Mucosa of descending colon (tissue), 3 donors: Measurements from ENCODE around the gene KLK13. TPM values are rescaled to one million over a fixed set of nuclear protein-coding genes. Genes with fewer than 3 reads are reported as not detected.

Experiments
- ATAC-seq: fragments of 200-7000 bp; cut with Tn5 transposase; one replicate; pipeline ENCODE4 v1.9.1; 2020; ENCODE audit warnings: mild to moderate bottlenecking, moderate library complexity
- DNase-seq, 3 donors: peaks; one replicate each; pipeline ENCODE4 v3.0.0-alpha.2; 2020
- H3K36me3 ChIP-seq: fragments of 200-600 bp; one replicate; pipeline ENCODE4 v1.8.0; 2021; ENCODE audit warnings: low read depth, mild to moderate bottlenecking
- H3K4me1 ChIP-seq: fragments of 200-600 bp; one replicate; pipeline ENCODE4 v1.8.0; 2021; ENCODE audit warnings: low read depth, mild to moderate bottlenecking
- H3K4me3 ChIP-seq: fragments of 200-600 bp; one replicate; pipeline ENCODE4 v1.8.0; 2021; ENCODE audit warnings: mild to moderate bottlenecking
- H3K9me3 ChIP-seq: fragments of 200-600 bp; one replicate; pipeline ENCODE4 v1.8.0; 2021; ENCODE audit warnings: mild to moderate bottlenecking
- CTCF ChIP-seq: fragments of 200-600 bp; IDR thresholded peaks from one replicate; pipeline ENCODE4 v1.8.0; 2022; ENCODE audit warnings: antibody characterized with exemption, mild to moderate bottlenecking
- intact Hi-C, 2 donors: fragments of 100-400 bp; cut with DNase I in 1 of 2; cut with micrococcal nuclease in 1 of 2; formaldehyde crosslinking; loops; one replicate each; pipeline versions ENCODE4 v1.11.0 to v1.11.1; 2022; cut with DNase I, micrococcal nuclease
- total RNA-seq, 3 donors: library from RNA; stranded (reverse); fragmentation: NEBNext Ultra II Directional in 2 of 3; extraction: Animal tissue kit (Norgen Biotek cat#: 25700) in 2 of 3; gene quantifications; one replicate each; pipeline versions ENCODE4 v1.2.1 to v1.2.4, GENCODE V29; 2021 to 2023
- donor health status: DM: no; HTN: no; CAD: no; lungs with moderate emphysema.
- donor health status: DM: no; HTN: no; CAD: no.
- donor health status: DM: no; HTN: yes; CAD: no.

The KLK13 gene
- total RNA-seq, 3 donors from 2014 or later = 0.22 to 2.7 (median 0.84) TPM

- TF ChIP-seq CTCF = no peak
- H3K4me3 ChIP-seq = no peak overlapping the region
- H3K9me3 ChIP-seq = no peaks in the 10 kb centered on the region
- H3K4me1 ChIP-seq = no peaks in the 10 kb centered on the region
- no peak for ATAC-seq
- H3K36me3 ChIP-seq = no peaks in the 10 kb centered on the region
- intact Hi-C loops = no loop called here
- no peak for DNase-seq
Measured at GRCh38 chr19:51059715-51060114, 5.2 kb downstream of the KLK13 start.

GRCh38 chr19:51055866-51056265, 9.0 kb downstream of the KLK13 start:
- H3K36me3 ChIP-seq = no peaks in the 10 kb centered on the region
- intact Hi-C loops = no loop called here
- no peak for DNase-seq
- no peaks in the 10 kb centered on the region for H3K9me3 ChIP-seq
- no peaks in the 10 kb centered on the region for H3K4me1 ChIP-seq
- ATAC-seq = no peak
- H3K4me3 ChIP-seq = no peak overlapping the region
- no peak for TF ChIP-seq CTCF

GRCh38 chr19:51047031-51047335, 17.9 kb downstream of the KLK13 start:
- no peaks in the 10 kb centered on the region for H3K4me1 ChIP-seq
- intact Hi-C loops = no loop called here
- H3K4me3 ChIP-seq = no peak overlapping the region
- TF ChIP-seq CTCF = no peak
- no peaks in the 10 kb centered on the region for H3K36me3 ChIP-seq
- no peaks in the 10 kb centered on the region for H3K9me3 ChIP-seq
- ATAC-seq (no peak), DNase-seq (no peak)

GRCh38 chr19:51044327-51044726, 20.6 kb downstream of the KLK13 start:
- DNase-seq (no peak), ATAC-seq (no peak)
- TF ChIP-seq CTCF = no peak
- intact Hi-C loops = no loop called here
- H3K36me3 ChIP-seq = no peaks in the 10 kb centered on the region
- no peak overlapping the region for H3K4me3 ChIP-seq
- H3K9me3 ChIP-seq = no peaks in the 10 kb centered on the region
- H3K4me1 ChIP-seq = no peaks in the 10 kb centered on the region

- no peaks in the 10 kb centered on the region for H3K36me3 ChIP-seq
- TF ChIP-seq CTCF = no peak
- intact Hi-C loops = no loop called here
- H3K4me1 ChIP-seq = no peaks in the 10 kb centered on the region
- DNase-seq (no peak), ATAC-seq (no peak)
- no peak overlapping the region for H3K4me3 ChIP-seq
- no peaks in the 10 kb centered on the region for H3K9me3 ChIP-seq
Measured at GRCh38 chr19:51043497-51043896, 21.4 kb downstream of the KLK13 start.

GRCh38 chr19:51040151-51040550, 24.7 kb downstream of the KLK13 start:
- intact Hi-C loops = no loop called here
- no peak for DNase-seq
- H3K9me3 ChIP-seq = no peaks in the 10 kb centered on the region
- no peak for ATAC-seq
- H3K36me3 ChIP-seq = no peaks in the 10 kb centered on the region
- no peak for TF ChIP-seq CTCF
- no peak overlapping the region for H3K4me3 ChIP-seq
- H3K4me1 ChIP-seq = no peaks in the 10 kb centered on the region
